Bone marrow (tissue), 2 donors: ENCODE results near the gene FOXO3.
"Not testable (repeated sequence)": the region's sequence is repeated elsewhere in the genome, so short reads cannot be mapped to it uniquely, and the experiment has no call there.

Experiments
- DNase-seq, 2 donors: peaks; one replicate each; lab custom pipeline; 2025; lab: John Stamatoyannopoulos, UW

The FOXO3 gene

GRCh38 chr6:108555399-108556052 is 5.2 kb upstream of the FOXO3 start:
- DNase-seq, result no peak

- DNase-seq, result no peak
Observed at GRCh38 chr6:108556250-108556649, 4.5 kb upstream of the FOXO3 start.

GRCh38 chr6:108556866-108557493 is 3.7 kb upstream of the FOXO3 start:
- no peak for DNase-seq

DNA sequence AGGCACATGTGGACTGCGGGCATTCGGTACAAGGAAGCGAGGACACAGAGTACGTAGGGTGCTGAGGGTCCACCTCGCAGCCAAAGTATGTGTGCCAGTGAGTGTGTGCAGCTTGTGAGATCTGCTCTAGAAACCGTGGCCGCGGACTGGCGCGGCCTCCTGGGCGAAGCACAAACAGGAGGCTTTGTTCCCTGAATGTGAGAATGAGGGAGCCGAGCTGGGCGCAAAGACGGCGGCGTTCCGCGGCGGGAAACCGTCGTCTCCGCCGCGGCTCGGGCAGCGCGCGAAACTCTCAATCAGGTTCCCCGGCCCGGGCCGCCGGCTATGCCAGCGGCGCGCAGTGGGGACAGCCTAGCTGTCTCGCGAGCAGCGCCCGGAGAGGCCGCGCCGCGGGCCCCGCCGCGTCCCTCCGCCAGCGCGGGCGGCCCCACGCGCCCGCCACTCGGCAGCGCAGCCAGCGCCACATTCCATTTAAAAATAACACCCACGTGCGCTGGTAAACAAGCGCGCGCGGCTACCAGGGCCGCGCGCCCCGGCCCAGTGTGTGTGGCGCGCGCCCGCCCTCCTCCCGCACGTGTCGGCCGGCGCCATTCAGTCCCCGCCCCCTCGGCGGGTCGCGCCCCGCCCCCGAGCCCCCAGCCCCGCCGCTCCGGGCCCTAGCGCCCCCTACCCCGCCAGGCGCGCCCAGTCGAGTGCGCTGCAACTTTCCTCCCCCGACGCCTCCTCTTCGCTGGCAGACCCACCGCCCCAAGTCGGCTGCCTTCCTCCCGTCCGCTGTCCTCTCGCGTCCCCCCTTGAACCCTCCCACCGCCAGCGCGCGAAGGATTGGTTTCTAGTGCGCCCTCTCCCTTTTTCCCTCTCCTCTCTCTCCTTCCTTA is 3.0 kb upstream of the FOXO3 start:
- peak; percentile 59 to 86 for DNase-seq

- peak; percentile 86 to 95 for DNase-seq
Observed at GRCh38 chr6:108558372-108559096, 2.2 kb upstream of the FOXO3 start.

GRCh38 chr6:108559097-108559883 is 1.4 kb upstream of the FOXO3 start:
- peak; percentile 82 to 88 for DNase-seq

DNA sequence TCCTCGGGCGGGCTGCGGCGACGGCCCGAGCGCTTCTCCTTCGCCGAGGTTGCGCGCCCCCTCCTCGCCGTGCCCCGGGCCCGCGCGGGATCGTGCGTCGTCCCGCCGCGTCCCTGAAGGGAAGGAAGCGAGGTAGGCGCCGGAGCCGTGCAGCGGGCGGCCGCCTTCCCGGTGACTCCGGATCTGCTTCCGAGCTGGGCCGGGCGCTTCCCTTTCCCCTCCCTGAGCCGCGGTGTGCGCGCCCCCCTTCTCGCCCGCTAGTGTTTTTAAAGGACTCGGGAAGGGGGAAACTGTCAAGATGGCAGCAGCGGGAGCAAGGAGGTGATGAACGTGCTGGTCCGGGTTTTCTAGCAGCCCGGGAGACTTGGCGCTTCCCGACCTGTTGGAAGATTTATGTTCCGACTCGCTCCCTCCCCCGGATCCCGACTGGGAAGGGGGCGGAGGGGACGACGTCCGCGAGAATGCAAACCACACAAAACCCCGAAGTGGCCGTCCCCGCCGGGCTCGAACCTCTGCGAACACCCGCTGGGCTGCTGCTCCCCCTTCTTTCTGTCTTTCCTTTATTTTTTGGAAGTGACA is 744 bp upstream of the FOXO3 start:
- peak; percentile 71 to 75 for DNase-seq

GRCh38 chr6:108561309-108561647 is 561 bp downstream of the FOXO3 start:
- not testable (repeated sequence) for DNase-seq

- no peak for DNase-seq
Observed at GRCh38 chr6:108561742-108562502, 1.2 kb downstream of the FOXO3 start.

DNA sequence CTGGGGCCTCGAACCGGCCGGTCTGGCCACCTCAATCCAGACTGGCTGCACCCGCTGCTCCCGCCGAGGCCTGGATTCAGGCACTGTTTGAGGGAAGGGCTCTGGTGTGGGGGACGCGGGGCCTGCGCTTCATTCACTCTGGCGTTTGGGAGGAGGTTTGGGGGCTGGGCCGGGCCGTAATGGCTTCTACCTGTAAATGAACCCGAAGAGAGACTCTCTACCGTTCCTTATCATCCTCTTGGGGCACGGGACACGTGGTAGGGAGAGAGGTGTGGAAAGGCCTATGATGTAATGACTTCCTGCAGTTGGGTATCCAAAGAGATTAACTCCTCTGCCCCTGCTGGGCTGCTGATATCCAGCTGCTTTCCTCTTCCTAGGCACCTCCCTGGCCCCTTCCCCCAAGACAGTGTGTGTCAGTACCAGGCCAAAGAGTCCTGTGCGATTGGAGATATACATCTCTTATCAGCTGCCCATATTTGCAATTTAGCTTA is 1.8 kb downstream of the FOXO3 start:
- DNase-seq, result peak in 1 of 2 donors; percentile 26

- DNase-seq, result no peak
Observed at GRCh38 chr6:108563292-108563691, 2.6 kb downstream of the FOXO3 start.

DNA sequence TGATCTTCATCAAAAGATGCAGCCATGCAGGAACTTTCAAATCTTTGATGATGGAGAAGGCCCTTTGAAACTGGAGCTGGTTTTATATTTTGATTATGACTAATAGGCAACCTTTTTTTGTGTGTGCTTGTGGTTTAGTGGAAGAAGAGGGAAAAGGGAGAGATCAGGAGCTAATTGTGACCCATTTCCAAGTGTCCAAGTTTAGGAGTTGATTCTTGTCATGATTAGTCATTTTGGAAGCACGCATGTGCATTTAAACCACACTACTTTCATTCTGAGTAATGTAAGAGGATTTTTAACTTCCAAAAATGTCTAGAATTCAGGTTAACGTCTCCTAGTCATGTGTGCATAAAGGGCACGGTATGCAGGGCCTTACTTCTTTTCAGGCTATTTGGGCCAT is 3.5 kb downstream of the FOXO3 start:
- no peak for DNase-seq

DNA sequence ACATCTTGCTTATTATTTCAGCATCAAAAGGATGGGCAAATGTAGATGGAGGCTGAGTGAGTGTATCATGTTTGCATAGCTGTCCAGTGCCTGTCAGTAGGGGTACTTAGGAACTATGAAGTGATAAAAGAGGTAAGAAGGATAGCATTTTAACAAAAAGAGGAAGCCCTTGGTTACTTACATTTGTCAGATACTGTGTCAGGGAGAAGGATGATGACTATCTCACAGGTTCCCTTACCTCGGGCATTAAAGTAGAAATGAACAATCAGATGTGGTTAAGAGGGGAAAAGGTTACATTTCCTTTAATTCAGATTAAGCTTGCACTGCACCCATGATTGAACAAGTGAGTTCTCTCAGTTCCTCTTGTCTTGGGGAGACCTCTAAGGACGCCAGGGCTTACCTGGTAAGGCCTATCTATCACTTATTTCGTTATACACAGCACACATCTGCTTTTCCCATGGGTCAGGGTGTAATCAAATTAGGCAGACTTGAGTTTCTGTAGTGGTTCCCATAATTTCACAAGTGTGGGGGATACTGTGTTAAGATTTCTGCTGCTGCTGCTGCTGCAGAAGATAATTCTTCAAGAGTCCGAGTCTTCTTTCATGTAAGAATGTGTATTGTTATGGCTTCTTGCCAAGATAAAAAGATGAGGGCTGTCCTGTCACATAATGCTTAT is 4.5 kb downstream of the FOXO3 start:
- DNase-seq, result peak in 1 of 2 donors; percentile 40

GRCh38 chr6:108565893-108566292 is 5.2 kb downstream of the FOXO3 start:
- DNase-seq, result peak in 1 of 2 donors; percentile 90

DNA sequence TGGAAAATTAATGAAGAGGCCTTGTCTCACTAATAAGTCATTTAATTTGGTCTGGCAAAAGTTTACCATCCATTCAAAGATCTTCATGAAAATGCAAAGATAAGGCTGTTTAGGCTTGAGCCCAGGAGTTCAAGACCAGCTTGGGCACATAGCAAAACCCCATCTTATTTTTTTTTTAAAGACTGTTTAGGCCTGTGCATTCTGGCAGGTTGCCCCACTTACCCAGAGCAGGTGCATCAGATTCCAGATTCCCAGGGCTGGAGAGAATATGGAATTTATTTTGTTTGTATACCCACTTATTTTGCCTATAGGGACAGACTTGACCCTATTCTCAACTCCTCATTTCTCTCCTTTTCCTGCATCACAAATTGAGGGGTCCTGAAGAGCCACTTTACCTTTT is 5.7 kb downstream of the FOXO3 start:
- no peak for DNase-seq

- DNase-seq, result no peak
Observed at GRCh38 chr6:108568101-108568500, 7.4 kb downstream of the FOXO3 start.

GRCh38 chr6:108568551-108569305 is 8.0 kb downstream of the FOXO3 start:
- no peak for DNase-seq

- DNase-seq, result no peak
Observed at GRCh38 chr6:108570517-108570916, 9.8 kb downstream of the FOXO3 start.
